GM20000 (cell line): Measurements from ENCODE around the gene AKR7A2.

Experiments used
- DNase-seq: peaks from one replicate; pipeline ENCODE4 v3.0.0; 2012; ENCODE audit warnings: low spot score
- TF ChIP-seq, protein P1 (sequence below): IDR thresholded peaks from 2 replicates; pipeline ENCODE4 v1.5.1; 2012; ENCODE audit warnings: mild to moderate bottlenecking, control low read depth; ENCODE audit errors: extremely low read depth, missing control alignments

AKR7A2 gene

DNA sequence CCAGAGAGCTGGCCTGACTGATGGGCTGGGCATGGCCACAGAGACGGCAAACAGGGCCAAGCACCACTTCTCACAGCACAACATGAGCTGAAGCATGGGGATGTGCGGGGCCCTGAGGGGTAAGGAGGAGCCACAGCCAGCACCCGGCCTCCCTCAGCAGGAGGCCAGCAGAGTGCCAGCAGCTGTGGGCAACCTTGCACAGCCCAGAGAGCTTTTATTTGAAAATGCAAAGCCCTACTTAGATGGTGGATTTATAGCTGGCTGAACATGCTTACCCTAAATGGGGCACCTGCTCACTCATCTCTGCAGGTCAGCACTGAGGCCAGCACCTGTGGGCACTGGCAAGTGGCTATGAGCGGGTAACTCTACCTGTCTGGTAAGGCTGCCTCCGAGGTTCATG lies 44.3 kb upstream of the AKR7A2 start:
- no peak for DNase-seq
- TF ChIP-seq, protein P1, sequence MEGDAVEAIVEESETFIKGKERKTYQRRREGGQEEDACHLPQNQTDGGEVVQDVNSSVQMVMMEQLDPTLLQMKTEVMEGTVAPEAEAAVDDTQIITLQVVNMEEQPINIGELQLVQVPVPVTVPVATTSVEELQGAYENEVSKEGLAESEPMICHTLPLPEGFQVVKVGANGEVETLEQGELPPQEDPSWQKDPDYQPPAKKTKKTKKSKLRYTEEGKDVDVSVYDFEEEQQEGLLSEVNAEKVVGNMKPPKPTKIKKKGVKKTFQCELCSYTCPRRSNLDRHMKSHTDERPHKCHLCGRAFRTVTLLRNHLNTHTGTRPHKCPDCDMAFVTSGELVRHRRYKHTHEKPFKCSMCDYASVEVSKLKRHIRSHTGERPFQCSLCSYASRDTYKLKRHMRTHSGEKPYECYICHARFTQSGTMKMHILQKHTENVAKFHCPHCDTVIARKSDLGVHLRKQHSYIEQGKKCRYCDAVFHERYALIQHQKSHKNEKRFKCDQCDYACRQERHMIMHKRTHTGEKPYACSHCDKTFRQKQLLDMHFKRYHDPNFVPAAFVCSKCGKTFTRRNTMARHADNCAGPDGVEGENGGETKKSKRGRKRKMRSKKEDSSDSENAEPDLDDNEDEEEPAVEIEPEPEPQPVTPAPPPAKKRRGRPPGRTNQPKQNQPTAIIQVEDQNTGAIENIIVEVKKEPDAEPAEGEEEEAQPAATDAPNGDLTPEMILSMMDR, result no peak

DNA sequence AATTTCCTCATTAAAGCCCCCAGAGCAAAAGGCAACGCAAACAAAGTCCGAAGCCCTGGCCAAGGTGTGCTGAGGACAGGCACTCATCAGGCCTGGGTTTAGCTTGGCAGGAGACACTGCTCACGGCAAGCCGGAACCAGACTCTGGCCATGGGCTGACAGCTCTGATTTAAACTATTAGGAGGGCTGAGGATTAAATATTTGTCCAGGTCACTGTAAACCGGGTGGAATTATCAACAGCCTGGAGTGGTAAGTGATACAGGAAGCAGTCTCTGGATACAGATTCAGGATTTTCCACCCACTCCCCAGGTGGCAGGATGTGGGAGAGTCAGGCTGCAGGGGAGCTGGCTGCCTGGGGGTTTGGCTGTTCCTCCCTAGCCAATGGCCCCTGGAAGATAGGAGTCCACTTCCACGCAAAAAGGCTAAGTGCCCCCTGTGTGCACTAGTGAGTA lies 42.6 kb upstream of the AKR7A2 start:
- TF ChIP-seq, protein P1, result no peak
- DNase-seq, result no peak

DNA sequence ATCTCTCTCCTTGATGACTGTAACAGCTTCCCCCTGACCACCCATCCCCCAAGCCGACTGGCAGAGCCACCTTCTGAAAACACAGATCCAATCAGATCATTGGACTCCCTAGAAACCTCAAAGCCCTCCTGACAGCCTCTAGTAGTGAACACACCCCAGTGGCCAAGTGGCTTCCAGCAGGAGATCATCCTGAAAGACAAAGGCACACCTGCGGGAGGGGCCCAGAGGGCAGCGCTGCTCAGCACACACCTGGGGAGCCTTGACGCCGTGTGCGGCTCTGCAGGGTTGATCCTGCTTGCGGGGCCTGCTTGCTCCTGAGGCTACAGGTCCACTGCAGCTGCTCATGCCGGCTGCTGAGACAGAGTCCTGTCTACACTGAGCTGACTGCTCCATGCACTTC lies 41.7 kb upstream of the AKR7A2 start:
- DNase-seq, result no peak
- TF ChIP-seq, protein P1, result no peak

DNA sequence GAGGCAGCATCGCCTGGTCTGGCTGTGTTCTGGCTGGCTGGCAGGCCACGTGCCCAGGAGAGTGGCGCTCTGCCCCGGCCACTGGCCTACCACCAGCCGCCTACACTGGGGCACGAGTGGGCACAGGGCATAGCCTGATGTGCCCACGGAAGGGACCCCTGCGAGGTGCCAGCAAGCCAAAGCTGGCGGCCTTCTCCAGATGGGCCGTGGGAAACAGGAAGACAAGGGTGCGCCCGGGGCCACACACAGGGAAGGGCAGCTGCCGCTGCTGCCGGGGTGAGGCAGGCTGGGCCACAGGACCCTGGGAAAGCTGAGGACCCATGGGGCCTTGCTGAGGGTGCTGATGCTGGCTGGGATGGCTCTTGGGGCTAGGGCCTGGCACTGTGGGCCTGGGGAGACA lies 40.9 kb upstream of the AKR7A2 start:
- TF ChIP-seq, protein P1, result no peak
- DNase-seq, result no peak

DNA sequence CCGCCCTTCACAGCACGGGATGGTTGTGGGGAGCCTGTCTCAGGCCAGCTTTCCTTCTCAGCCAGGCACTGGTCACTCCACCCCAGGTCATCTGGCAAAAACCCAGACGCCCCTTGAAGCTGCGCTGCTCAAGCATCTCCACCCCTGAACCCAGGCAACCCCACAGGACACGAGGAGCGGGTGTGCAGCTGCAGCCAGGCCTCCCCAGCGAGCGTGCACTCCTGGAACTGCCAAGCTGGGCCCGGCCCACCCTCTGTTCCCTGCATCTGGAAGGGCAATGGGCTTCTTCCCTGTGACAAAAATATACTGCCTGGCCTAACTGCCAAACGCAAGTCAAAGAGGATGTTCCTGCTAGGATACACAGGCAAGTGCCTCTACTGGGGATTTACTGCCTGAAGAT lies 39.9 kb upstream of the AKR7A2 start:
- TF ChIP-seq, protein P1, result no peak
- DNase-seq, result no peak

DNA sequence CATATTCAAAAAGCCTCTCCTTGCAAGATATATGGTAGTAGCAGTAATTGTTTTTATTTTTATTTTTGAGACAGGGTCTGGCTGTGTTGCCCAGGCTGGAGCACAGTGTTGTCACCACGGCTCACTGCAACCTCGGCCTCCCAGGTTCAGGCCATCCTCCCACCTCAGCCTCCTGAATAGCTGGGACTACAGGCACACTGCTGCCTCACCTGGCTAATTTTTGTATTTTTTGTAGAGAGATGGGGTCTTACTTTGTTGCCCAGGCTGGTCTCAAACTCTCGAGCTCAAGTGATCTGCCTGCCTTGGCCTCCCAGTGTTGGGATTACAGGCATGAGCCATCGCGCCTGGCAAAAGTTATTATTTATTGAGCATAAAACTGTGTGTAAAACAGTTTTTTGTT lies 38.6 kb upstream of the AKR7A2 start:
- TF ChIP-seq, protein P1, result no peak
- no peak for DNase-seq

DNA sequence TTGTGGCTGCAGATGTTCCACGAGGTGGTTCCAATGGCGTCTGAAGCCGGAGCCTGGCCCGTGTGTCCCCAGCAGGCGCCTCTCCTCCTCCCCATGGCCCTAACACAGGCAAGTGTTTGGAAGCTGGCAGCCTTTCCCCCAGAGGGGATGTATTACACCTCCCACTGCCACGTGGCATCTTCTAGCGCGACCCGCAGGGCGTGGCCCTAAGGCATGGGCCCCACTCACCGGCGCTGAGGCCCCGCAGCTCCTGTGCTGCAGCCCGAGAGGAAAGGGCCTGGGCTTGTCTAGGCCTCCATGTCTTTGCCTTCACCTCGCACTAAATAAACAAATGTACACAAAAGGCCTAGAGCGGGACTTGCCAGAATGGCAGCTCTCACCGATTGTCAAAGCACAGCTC lies 38.1 kb upstream of the AKR7A2 start:
- TF ChIP-seq, protein P1, result no peak
- no peak for DNase-seq
